ENCODE measurements around the gene DHRS1.

DHRS1 gene

GRCh38 chr14:24340606-24341005 lies 41.0 kb upstream of the DHRS1 start (continued):
- TF ChIP-seq ZNF433 (tag by site-specific recombination; IDR thresholded peaks at IDR 0.05; ENCODE audit: low read depth) (no peak), ZNF146 (tag by site-specific recombination; IDR thresholded peaks at IDR 0.05) (no peak), ZNF530 (tag by site-specific recombination; IDR thresholded peaks at IDR 0.05; ENCODE audit: low read depth) (no peak), ZFP37 (tag by site-specific recombination; IDR thresholded peaks at IDR 0.05) (no peak), ZSCAN23 (tag by site-specific recombination; IDR thresholded peaks at IDR 0.05) (no peak), ZNF518A (tag by site-specific recombination; conservative IDR thresholded peaks at IDR 0.05; ENCODE audit: low read depth) (no peak)
- TF ChIP-seq, protein P1, sequence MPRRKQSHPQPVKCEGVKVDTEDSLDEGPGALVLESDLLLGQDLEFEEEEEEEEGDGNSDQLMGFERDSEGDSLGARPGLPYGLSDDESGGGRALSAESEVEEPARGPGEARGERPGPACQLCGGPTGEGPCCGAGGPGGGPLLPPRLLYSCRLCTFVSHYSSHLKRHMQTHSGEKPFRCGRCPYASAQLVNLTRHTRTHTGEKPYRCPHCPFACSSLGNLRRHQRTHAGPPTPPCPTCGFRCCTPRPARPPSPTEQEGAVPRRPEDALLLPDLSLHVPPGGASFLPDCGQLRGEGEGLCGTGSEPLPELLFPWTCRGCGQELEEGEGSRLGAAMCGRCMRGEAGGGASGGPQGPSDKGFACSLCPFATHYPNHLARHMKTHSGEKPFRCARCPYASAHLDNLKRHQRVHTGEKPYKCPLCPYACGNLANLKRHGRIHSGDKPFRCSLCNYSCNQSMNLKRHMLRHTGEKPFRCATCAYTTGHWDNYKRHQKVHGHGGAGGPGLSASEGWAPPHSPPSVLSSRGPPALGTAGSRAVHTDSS (tag by site-specific recombination; IDR thresholded peaks at IDR 0.05) = no peak

DNA sequence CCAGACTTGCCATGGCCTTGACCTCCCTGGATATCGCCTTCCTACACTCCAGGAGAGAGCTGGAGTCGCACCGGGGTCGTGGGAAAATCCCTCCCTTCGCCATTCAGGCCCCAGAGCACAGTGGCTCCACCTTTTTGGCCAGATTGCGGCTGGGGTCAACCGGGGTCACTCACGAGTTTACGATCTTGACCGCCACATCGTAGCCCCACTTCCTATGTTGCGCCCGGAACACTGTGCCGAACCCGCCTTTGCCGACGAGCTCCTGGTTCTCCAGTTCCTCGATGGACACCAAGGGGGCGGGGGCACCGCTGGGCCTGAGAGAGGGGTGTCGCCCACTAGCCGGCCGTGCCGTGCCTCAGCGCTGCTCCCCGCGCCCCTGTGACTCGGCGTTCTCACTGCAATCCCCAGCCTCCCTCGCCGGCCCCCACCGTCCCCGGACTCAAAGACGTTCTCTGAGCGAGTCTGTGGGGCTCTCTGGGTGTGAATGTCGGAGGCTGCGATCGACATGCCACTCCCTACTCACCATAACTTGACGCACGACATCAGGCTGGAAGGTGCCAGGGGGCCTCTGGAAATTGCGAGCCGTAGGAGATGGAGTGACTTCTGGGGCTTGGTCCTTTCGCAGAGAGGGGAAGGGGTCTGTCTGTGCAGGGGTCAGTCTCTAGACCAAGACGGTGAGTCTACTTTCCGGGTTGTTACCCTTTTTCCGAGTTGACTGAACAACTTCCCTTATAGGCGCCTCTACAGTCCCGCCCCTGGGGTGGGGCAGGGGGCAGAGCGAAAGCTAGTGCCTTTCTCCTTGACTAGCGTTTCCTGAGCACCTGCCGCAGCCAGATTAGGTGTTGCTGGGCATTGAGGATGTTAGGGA lies 39.9 kb upstream of the DHRS1 start, which contains the start of gene RIPK3:
Gene RIPK3, minus strand, starts transcription at position 708 of the 868 bp plus-strand sequence. Its CDS starts 165 bp downstream, at position 543.
- POLR2A ChIA-PET = no interaction called here
- Histone ChIP-seq H3K4me3 (ENCODE audit: low read depth, low read length) (no peak within 1 kb of the TSS), H3K36me3 (ENCODE audit: control insufficient read depth in 2 of 2, insufficient read depth in 1 of 2, low read length in 2 of 2) (no peaks in the 10 kb centered on the region), H3K27ac (ENCODE audit: extremely low read depth, low read depth, low read length) (no peak within 1 kb of the TSS), H3K9me3 (ENCODE audit: control insufficient read depth, insufficient read depth, low read depth, low read length) (no peaks in the 10 kb centered on the region), H3K4me1 (ENCODE audit: control insufficient read depth, insufficient read depth, low read length) (no peaks in the 10 kb centered on the region)
- CTCF ChIA-PET = interaction anchor here (0.7 to 16.9 kb wide), 6 partner anchors 18 to 97 kb away, joined by 3 to 468 read pairs (median 4); partner anchors contain the start of genes CBLN3 and KHNYN
- TF ChIP-seq ZNF654 (tag by site-specific recombination; IDR thresholded peaks at IDR 0.05; ENCODE audit: low read depth) (no peak), ZNF768 (tag by site-specific recombination; IDR thresholded peaks at IDR 0.05) (no peak), ZNF146 (tag by site-specific recombination; IDR thresholded peaks at IDR 0.05) (no peak), ZBTB26 (tag by site-specific recombination; optimal IDR thresholded peaks at IDR 0.05) (no peak), SP3 (tag by site-specific recombination; IDR thresholded peaks at IDR 0.05) (no peak), ZNF426 (tag by site-specific recombination; IDR thresholded peaks at IDR 0.05) (no peak), ZNF37A (tag by site-specific recombination; IDR thresholded peaks at IDR 0.05) (no peak), ZBTB7A (tag by site-specific recombination; IDR thresholded peaks at IDR 0.05; ENCODE audit: low read depth) (no peak), ZNF555 (tag by site-specific recombination; conservative IDR thresholded peaks at IDR 0.05) (no peak)
- TF ChIP-seq, protein P1 (tag by site-specific recombination; IDR thresholded peaks at IDR 0.05) = no peak
- TF ChIP-seq, protein P2, sequence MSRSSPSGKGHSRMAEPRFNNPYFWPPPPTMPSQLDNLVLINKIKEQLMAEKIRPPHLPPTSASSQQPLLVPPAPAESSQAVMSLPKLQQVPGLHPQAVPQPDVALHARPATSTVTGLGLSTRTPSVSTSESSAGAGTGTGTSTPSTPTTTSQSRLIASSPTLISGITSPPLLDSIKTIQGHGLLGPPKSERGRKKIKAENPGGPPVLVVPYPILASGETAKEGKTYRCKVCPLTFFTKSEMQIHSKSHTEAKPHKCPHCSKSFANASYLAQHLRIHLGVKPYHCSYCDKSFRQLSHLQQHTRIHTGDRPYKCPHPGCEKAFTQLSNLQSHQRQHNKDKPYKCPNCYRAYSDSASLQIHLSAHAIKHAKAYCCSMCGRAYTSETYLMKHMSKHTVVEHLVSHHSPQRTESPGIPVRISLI (tag by site-specific recombination; IDR thresholded peaks at IDR 0.05) = no peak

Data from HEK293 (cell line).